Ramos (cell line): ENCODE results near the gene PROKR1.
"Not testable (repeated sequence)": the region's sequence is repeated elsewhere in the genome, so short reads cannot be mapped to it uniquely, and the experiment has no call there.

Experiments used
- in situ Hi-C: fragments of 300-500 bp; cut with MboI; formaldehyde crosslinking; loops from one replicate; pipeline ENCODE4 v1.14.3; 2022; ENCODE audit warnings: low sequenced_read_pairs; ENCODE audit not compliant: unreplicated experiment

Gene PROKR1

DNA sequence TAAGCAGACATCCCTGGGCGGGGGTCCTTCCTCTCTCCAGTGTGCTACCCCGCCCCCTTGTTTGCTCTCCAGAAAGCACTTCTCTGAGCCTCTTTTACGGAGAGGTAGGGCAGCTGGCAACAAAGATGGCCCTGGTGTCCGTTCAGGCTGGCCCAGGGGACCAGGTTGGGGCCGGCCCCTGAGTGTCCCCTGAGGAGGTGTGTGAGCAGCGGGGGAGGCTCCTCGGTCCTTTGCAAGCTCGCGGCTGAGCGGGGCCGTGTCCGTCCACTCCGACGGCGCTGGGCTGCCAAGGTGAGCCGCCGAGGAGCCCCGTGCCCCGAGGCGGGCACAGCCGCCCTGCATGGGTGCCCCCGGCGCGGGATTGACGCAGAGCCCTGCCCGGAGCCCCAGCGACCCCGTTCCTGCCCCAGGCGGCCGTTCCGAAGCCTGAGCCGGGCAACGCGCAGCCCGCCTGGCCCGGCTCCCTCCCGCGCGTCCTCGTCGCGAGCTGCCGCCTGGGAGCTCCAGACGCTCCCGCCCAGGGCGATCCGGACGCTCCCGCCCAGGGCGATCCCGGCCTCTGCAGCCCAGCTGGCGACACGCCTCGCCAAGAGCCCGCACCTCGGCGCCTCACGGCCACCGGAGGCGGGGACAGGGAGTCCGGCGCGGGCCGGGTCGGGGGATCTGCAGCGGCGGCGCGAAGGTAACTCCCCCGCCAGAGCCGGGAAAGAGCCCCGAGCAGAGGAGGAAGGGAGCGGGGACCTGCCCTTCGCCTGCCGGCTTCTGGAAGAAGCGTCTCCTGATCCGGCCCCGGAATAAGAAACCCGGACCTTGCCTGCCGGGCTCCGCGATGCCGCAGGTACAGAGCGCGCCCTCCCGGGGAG is at the start of gene PROKR1:
Gene PROKR1, plus strand, starts transcription at position 569 of the 863 bp plus-strand sequence. CDS start 2,243 bp downstream, outside the sequence.
- in situ Hi-C loops = no loop called here

DNA sequence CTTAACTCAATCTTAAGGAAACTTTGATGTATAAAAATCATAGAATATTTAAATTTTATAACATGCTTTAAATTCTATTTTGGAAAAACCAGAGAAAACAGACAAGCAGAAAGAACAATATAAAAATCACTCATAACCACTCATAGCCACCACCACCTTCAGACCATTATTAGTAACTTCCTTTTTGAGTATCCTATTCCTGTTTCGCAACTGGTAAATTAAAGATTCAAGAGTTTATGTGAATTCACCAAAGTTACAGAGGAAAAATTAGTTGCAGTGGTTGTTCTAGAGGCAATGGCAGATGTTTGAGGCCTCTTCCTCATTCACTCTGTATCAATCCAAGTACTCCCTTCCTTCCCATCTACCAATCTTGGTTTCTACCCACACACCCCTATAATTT is 49.3 kb upstream of the PROKR1 start:
- in situ Hi-C loops = no loop called here

DNA sequence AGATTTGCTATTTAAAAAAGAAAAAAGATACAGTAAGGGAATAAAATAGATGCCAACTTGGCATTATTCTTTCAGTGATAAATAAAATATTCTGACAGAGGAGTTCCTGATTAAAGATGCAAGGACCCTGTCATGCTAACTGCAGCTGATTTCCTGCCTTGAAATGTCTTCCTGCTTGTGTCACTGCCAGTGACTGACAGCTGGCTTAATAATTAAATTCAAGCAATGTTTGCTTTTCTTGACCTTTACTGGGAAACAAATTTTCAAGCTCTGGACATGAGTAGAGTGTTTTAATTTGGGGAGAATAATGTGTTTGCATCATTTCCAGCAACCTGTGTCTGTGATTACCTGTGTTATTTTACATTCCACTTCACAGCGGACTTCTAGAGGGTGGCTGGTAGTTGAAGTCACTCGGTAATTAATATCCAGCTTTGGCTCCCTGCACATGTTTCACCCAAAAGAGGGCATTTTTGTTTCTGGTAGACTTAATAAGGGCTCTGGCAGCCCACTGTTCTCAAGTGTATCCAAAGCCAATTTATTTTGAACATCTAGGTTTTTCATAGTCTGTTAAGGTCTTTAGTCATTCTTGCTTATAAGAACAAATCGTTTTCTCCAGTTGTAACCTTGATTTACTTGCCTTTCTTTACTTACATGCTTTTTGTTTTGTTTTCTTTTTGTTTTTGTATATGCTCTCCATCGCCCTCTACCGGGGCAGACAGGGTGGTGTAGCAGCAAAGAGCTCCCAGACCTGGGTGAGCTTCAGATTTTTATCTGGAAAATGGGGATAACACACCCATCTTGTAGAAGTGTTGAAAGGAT is 48.5 kb upstream of the PROKR1 start:
- in situ Hi-C loops = no loop called here

DNA sequence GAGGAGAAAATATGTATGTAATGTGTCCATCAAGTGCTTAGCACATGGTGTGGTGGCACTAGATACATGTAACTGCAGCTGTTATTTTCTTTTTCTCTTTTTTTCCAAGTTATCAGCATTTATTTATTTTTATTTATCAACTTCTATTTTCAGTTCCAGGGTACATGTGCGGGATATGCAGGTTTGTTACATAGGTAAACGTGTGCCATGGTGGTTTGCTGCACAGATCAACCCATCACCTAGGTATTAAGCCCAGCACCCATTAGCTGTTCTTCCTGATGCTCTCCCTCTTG is 47.9 kb upstream of the PROKR1 start:
- in situ Hi-C loops = not testable (repeated sequence)

DNA sequence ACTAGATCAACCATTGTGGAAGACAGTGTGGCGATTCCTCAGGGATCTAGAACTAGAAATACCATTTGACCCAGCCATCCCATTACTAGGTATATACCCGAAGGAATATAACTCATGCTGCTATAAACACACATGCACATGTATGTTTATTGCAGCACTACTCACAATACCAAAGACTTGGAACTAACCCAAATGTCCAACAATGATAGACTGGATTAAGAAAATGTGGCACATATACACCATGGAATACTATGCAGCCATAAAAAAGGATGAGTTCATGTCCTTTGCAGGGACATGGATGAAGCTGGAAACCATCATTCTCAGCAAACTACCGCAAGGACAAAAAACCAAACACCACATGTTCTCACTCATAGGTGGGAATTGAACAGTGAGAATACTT is 42.9 kb upstream of the PROKR1 start:
- in situ Hi-C loops = not testable (repeated sequence)

DNA sequence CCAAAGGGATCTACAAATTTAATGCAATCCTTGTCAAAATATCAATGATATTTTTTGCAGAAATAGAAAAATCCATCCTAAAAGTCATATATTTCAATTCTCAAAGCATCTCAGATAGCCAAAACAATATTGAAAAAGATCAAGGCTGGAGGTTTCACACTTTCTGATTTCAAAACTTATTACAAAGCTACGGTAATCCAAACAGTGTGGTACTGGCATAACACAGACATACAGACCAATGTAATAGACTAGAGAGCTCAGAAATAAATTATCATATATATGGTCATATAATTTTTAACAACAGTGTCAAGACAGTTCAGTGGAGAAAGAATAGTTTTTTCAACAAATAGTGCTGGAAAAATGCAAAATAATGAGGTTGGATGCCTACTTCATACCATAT is 40.3 kb upstream of the PROKR1 start:
- in situ Hi-C loops = no loop called here

DNA sequence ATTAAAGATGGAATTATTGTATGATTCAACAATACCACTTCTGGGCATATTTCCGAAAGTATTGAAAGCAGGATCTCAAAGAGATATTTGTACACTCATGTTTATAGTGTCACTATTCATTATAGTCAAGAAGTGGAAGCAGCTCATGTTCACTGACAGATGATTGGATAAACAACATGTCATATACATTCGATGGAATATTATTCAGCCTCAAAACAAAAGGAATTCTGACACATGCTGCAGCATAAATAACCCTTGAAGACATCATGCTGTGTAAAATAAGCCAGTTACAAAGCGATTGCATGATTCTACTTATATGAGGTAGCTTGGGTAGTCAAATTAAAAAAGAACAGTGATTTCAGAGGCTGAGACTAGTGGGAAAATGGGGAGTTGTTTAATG is 39.3 kb upstream of the PROKR1 start:
- in situ Hi-C loops = no loop called here

DNA sequence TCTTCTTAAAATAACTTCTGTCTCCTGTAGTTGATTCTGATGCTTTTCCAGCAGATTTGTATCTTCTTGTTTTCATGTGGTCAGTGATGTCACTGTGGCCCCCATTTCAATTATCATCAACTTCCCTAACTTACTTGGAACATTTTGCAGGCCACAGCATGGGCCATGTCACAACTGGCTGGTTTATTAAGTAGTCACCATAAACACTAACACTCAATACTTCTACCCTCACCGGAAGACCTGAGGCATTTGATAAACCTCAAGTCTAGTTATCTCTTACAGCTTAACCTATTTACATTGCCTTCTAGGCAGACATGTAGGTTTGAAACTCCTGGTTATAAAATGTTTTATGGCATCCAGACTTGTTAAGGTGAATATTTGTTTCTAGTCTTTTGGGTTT is 37.4 kb upstream of the PROKR1 start:
- in situ Hi-C loops = no loop called here

DNA sequence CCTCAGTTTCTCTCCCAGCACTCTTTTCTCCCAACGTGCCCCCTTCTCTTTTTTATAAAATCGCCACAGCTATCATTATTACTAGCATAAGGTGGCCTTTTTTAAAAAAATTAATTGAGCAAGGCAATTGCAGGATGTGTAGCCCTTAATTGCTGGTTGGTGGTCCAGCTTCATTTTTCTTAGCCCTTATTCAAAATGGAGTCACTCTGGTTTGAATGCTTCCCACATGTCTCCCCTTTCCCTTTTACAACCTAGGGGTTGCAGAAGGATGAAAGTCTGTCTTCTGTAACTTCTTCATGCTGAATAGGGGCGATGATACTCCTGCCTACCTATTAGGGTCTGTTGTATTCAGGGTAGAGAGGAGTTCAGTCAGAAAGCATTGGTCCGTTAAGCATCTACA is 36.6 kb upstream of the PROKR1 start:
- in situ Hi-C loops = no loop called here

DNA sequence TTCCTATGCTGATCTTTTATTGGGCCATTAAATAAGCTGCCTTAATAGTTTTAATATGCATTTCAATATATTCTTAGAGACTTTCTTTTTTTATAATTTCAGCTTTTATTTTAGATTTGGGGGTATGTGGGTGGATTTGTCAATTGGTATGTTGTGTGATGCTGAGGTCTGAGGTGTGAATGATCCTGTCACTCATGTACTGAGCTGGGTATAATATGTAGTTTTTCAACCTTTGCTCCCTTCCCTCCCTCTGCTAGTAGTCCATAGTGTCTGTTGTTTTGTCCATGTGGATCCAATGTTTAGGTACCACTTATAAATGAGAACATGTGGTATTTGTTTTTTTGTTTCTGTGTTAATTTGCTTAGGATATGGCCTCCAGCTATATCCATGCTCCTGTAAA is 35.5 kb upstream of the PROKR1 start:
- in situ Hi-C loops = no loop called here

DNA sequence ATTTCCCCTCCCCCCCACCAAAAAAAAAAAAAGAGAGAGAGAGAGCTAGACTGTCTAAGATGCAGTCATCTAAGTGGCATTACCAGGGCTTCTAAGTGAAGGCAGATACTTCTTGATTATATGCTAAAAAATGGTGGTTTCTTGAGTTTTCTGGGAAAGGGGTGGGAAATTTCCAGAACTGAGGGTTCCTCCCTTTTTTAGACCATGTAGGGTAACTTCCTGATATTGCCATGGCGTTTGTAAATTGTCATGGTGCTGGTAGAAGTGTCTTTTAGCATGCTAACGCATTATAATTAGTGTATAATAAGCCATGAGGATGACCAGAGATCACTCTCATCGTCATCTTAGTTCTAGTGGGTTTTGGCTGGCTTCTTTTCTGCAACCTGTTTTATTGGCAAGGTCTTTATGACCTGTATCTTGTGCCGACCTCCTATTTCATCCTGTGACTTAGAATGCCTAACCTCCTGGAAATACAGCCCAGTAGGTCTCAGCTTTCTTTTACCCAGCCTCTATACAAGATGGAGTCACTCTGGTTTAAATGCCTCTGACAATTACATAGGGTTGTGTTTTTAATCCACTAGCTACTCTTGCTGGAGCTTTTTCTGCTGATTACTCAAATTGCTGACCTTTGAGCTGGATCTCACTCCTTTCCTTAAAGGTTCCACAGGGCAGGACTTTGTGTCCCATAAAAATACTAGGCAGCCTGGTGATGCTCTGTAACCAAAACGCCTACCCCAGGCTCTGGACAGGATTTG is 30.4 kb upstream of the PROKR1 start:
- in situ Hi-C loops = no loop called here

DNA sequence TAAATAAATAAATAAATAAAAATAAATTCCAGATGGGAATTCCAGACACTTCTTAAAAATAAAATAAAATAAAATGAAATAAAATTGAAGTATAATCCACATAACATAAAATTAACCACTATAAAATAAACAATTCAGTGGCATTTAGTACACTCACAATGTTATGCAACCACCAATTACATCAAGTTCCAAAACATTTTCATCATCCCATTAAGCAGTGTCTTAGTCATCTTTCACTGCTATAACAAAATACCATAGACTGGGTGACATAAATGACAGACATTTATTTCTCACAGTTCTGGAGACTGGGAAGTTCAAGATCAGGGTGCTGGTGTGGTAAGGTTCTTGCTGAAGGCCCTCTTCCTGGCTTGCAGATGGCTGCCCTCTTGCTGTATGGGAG is 22.6 kb upstream of the PROKR1 start:
- in situ Hi-C loops = no loop called here

DNA sequence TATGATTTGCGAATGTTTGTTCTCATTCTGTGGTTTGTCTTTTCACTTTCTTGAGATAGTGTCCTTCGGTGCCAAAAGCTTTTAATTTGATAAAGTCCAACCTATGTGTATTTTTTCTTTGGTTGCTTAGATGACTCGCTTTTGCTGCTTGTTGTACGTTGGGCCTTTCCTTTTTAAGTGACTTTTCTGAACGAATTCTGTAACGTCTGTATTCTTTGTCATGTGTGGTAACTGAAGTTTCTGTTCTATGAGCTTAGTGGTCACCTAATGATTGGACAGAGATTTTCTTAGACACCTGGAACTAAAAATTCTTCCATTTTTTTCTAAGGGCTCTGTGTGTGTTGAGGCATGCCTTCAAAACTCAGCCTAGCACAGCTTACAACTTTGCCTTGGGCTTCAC is 19.6 kb upstream of the PROKR1 start:
- in situ Hi-C loops = no loop called here

DNA sequence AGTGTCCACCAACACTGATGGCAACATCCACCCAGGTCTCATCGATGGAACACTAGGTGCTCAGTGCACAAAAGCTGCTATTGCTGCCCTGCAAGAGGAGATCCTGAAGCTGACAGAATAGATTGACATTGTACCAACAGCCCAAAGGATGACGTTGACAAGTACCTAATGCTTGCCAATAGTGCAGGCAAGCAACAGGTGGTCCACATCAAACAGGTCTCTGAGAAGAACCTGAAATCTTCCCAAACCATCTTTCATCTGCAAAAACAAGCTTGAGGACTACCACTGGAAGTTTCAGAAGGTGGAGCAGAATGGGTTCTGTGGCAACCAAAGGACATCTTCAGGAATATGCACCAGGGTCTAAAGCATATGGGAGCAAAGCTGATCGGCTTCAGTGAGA is 15.8 kb upstream of the PROKR1 start:
- in situ Hi-C loops = no loop called here

DNA sequence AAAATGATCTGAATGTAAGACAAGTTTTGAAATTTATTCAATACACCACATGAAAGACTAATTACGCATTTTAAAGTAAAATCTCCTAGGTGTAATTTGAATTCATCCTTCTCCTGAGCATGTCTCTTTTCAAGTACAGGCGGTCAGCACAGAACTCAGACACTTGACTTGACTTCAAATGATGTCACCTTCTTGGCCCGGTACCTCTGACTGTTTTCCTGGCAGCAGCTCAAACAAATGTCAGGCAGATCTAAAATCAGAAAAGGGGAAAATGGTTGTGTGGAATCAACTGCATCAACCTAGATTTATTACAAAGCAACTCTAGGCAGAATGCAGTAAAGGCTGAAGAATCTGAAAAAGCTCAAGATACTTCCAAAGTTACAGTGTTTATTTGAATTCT is 11.4 kb upstream of the PROKR1 start:
- in situ Hi-C loops = no loop called here

DNA sequence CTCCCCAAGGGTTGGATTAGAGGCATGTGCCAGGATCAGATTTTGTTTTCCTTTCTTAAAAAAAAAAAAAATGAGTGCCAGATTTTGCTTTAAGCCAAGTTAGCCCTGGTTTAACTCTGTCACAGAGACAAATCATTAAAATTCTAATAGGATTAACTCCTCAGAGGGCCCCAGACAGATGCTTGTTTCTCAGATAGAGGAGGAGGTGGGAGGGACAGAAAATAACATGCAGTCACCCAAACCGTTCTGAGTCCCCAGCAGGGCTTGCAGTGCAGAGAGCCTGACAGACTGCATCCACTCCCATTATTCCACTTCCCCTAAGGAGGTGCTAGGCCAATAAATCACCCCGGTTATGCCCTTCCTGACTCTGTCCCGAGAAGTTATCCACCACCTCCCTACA is 6.3 kb upstream of the PROKR1 start:
- in situ Hi-C loops = no loop called here

DNA sequence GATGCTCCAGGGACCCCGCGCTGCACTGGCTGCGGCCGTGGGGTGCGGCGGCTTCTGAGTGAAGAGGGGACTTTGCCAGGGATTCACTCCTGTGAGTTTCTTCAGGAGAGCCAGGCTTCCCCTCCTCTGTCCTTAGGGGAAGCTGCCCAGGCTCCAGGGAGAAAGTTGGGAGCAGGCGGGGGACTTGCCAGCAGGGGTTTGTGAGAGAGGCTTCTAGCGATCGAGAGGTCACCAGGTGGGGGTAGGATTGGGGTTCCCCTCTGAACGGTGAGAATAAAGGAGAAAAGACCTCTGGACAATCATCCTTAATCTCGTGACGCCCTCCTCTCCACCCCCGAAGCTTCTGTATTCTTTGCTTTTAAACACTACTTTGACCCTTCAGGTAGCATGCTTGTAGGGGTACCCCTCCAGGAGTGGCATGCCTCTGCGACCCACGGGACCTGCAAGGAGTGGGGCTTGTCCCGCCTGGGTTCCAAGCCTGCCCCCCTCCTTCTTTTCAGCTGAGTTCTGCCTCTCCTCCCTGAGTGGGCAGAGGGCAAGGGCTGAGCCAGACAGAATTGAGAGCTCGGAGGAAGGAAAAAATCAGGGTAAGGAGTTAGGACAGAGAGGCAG is 601 bp downstream of the PROKR1 start:
- in situ Hi-C loops = no loop called here

DNA sequence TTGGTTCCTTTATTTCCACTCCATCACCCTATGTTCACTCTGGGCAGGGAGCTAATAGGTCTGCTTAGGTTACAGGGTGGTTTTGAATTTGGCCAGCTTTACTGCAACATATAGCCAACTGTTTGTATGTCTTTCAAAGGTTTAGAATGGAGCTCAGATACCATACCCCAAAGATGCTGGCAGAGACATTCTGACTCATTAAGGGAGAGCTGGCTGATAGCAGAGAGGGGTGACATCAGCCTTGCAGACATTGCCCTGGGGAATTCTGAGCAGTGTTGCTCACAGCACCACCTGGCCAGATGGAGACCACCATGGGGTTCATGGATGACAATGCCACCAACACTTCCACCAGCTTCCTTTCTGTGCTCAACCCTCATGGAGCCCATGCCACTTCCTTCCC is 2.1 kb downstream of the PROKR1 start:
- in situ Hi-C loops = no loop called here

DNA sequence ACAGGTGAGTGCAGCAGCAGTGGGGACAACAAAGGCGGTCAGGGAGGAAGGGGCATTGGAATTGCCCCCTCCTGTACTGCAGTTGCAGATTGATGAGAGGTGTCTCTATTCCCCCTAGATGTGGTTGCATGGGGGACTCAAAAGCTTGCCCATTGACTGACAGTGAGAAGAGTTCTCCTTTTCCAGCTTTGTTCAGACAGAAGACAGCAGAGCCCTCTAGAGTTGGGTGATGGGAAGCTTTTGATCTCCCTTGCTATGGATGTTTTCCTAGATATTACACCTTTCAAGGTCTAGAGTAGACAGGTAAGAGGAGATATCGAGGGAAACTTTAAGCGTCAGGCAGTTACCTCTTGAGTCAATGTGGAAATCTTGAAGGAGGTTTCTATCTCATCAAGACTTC is 2.9 kb downstream of the PROKR1 start:
- in situ Hi-C loops = no loop called here

DNA sequence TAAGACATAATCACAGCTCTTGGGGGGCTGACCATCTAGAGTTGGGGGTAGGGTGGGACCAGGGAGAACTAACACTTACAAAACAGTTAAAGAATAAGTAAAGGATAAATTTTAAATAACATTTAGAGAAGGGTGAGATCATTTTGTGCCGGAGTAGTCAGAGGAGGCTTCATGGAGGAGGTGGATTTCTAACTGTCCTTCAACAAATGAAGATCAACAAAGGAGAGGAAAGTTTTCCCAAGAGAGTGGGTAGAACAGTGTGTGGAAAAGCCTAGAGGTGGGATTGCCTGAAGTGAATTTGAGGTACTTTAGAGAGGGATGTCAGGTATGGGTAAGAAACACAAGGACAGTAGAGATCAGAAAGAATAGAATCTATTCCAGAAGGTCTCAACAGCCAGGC is 7.3 kb downstream of the PROKR1 start:
- in situ Hi-C loops = no loop called here

DNA sequence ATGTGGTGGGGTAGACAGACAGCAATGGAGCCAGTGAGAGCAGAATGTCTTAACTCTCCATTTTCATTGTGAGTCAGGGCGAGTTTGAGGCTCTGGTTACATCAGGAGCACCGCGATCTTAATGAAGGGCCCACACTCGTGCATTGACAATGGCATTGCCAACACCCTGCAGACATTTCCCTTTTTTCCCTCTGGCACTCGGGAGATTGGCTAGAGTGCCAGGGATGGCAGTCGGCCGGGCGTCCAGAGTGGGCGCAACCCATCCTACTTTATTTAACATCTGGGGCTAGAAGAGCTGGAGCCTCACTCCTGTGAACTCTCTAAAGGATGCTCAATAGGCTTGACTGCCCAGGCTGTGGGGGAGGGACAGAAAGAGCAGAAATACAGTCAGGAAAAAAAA is 9.7 kb downstream of the PROKR1 start:
- in situ Hi-C loops = no loop called here
